GM21576 (cell line): ENCODE results near the gene PAX2.

Experiments used
- ATAC-seq: cut with Tn5 transposase; IDR thresholded peaks from one replicate; pipeline ENCODE4 v1.9.1; 2021; ENCODE audit warnings: mild to moderate bottlenecking, moderate library complexity; ENCODE audit not compliant: unreplicated experiment

The PAX2 gene

DNA sequence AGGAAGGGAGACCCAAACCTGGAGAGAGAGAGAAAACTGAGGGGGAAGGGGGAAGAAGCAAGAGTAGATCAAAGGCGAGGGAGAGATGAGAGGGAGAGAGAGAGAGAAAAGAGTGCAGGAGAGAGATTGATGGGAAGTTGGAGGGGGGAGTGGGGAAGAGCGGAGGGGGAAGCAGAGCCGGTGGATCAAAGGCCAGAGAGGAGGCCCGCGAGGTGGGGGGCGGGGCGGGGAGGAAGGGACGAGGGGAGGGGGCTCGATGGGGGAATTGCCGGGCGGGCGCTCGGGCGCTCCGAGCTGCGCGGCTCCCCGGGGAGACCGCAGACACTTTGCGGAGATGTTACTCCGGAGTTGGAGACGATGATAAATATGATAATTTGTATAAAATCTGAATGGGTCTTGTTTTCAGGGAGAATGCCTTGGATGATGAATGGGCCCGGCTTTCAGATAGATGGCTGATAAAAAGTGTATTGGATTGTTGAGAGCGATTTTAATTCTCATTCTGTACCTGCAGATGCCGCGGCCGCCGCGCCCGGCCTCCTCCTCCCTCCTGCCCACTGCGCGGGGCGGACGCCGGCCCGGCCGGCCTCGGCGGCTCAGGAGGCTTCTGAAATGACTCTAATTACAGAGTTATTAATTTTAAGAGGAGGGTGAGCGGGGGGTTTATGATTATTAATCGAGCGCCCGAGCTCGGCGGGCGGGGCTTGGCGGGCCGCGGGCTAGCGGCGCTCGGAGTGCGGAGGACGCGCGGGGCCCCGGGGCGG is 21.4 kb upstream of the PAX2 start:
- ATAC-seq = no peak

DNA sequence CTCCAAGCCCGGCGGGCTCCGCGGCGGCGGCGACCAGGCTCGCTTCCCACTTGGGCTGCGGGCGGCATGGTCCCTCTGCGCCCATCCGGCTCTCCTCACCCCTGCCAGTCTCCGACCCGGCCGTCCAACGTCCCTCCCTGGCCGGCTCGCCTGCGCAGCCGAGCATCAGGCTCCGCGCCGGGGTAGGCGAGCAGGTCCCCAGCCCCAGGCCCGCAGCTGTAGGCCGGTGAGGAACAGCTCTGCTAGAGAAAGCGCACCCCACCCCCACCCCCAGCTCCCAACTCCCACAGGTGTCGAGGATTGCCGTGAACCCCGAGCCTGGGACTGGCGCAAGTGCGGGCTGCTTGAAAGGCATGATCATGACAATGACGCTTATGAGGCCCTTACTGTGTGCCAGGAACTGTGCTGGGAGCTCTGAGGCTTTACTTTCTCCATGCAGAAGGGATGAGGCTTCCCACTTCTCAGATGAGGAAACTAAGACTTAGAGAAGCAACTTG is 20.8 kb upstream of the PAX2 start:
- ATAC-seq = no peak

DNA sequence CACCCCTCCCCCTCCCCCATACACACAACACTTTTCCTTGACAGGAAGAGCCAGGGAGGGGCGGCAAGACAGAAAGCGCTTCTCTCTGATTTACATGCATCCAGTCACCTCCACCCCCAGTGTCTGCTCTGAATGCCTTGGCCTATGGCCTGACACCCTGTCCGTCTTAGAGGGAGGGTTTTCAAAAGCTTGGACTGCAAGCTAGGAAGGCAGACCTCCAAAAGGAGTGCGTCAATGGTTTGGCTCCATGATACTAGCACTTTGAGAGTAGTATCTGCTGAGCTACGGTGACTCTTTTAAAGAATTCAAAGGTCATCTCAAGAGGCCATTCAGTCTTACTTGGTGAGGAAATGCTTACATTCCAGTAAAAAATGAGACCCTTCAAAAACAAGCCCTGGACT is 20.3 kb upstream of the PAX2 start:
- no peak for ATAC-seq

DNA sequence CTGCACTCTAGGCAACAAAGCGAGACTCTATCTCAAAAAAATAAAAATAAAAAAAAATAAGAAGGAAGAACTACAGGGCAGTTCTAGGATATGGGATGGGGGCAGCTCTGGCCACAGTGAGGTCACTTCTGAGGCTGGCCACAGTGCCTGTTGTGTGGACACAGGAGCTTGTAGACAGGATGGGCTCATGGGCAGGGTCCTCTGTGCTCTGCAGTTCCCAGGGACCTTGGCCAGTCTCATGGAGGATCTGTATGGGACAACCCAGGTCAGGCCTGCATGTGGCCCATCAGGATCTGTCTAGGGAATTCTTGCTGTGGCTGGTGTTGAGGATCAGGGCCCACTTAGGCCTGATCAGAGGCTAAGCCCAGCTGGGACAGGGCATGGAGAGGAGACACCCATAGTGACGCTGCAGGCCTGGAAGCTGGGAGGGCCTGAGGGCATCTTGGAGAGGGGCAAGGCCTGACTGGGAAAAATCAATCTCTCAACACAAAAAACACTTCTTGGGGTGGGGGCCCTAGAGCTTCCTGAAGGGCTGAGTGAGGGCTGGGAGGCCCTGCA is 19.4 kb upstream of the PAX2 start:
- no peak for ATAC-seq

DNA sequence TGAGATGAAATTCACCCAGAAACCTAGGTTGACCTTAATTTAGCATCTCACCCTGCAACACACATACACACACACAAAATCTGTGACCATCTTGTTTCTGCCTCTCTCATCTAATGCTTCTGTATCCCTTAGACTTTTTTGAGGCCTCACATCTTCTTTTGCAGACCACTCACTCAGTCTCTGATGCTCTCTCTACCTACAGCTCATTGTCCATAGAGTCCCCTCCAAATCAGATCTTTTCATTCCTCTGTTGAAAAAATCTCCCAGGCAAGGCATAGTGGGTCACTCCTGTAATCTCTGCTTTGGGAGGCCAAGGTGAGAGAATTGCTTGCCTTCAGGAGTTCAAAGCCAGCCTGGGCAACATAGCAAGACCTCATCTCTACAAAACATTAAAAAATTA is 17.6 kb upstream of the PAX2 start:
- no peak for ATAC-seq

DNA sequence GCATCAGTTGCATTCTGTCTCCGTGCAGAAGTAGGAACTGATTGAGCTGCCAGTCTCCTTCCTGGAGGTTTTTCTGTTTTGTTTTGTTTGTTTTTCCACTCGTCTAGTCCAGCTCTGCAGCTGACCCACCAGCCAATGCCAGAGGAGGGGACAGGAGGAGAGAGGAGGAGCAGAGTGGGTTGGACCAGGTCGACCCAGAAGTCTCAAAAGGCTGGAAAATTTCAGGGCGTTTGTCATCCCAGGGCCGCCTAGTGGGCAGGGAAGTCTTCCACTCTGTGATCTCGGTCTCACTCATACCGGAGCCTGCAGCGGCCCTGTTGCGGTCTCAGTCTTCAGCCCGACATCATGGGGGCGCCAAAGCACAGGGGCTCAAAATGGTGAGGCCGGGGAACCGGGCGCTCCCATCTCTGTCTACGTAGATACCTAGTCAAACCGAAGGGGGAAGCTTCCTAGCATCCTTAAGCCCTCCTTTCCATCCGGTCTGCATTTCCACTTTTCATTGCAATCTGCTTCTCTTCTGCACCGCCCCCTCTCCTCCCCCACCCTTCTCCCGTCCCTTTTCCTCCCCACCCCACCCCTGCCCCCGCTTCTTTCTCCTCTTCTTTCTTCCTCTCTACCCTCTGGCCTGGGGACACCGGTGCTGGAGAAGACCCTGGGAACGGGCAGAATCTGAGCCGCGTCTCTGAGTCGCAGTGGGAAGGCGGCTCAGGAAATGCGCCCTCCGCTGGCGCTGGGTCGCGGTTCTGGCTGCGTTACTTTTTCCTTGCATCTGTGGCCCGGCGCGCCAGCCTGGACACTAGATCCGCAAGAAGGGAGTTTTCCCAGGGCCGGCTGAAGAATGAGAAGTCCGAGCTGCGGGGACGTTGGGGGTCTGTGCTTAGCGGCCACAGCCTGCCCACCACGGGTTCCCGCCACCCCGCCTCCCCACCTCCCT is 16.2 kb upstream of the PAX2 start:
- no peak for ATAC-seq

DNA sequence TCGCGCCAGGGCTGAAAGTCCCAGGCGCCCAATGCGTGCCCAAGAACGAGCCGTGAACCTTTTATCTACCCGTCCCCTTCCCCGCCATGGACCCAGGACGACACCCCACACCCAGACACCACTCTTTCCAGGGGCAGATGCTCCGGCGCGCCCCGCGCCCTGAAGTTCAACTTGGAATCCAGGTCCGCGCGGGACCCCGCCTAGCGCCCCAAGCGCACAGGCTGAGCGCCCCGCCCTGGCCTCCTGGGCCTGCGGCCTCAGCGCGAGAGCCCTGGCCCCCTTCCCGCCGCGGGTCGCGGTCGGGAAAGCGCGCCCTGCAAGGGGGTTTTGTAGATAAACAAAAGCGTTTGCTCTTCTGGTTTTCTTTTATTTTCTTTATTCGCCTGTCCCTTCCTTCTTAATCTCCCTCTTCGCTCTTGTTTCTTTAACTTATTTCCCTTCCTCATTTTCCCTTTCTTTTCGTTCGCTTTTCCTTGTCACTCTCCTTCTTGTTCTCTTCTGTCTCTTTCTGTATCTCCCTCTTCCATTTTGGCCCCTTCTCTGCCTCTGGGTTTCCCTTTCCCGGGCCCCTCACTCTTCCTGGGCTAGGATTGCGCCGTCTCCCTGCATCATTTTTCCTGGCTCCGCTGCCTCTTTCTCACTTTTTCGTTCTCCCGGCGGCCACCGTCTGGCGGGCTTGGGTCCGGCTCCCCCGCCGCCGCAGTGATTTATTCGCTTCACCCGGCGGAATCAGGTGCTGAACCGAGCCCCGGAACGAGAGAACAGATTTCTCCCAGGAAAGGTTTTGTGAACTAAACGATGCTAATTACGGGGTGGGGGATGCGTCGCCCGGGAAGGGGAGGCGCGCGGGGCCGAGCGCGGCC is 15.3 kb upstream of the PAX2 start:
- ATAC-seq = no peak

DNA sequence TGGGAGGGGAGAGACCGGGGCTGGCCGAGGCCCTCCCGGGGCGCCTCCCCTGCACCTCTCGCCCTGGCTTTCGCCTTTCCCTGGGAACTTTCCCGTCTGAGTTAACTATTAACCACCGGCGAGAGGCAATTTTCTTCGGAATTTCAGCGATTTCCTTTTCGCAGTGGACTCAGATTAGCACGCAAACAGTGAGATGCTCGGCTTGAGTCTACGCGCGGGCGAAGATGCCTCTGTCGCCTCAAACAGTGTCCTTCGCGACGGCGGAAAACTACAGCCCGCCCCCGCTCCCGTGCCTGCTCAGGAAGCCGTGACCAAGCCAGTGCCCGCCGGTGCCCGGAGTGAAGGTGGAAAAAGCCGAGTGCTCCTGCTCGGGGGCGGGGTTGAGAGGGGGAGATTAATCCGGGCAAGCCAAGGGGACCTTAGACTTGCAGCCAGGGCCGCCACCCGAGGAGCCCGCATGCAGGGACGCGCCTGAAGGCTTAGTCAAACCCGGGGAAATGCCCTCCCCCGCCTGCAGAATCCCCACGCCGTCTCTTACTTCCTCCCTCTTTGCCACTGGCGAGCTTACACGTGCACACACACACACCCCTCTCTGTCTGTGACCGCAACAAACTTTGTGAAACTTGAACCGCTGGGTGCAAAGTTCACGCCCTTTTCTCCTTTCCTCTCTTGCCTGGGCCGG is 14.5 kb upstream of the PAX2 start:
- peak; percentile 64 for ATAC-seq

DNA sequence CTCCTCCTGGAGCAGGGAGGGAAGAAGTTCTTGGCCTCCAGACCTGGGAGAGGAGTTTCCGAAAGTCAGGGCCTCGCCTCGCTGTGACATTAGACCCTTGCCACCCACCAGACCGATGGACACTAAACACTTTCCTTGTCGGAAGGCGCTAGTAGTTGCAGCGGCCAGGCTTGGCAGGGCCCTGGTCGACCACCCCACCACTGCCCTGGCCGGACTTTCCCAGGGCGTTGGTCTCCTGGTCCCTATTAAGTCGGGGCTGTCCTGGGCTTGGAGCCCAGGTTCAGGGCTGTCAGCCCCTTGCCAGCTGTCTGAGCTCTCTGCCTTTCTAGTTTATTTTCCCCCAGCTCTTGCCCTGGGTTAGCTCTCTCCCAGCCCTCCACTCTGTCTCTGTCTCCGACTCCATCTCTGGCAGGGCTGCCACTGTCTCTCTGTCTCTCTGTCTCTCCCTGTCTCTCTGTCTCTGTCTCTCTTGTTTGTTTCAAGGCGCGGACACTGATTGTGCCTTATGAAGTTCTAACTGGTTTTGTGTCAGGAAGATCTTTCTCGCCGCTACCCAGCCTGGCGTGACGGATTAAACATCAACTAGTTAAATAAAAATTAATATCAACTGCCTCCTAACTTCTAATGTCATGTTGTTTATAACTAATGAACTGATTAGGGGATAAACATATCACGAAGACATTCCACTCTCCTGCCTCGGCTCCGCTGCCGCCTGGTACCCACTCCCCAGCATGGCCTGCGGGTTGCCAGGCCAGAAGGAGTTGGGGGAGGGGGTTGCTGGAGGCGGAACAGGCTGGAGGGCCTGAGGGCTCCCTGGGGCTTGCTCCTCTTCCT is 13.8 kb upstream of the PAX2 start:
- no peak for ATAC-seq

DNA sequence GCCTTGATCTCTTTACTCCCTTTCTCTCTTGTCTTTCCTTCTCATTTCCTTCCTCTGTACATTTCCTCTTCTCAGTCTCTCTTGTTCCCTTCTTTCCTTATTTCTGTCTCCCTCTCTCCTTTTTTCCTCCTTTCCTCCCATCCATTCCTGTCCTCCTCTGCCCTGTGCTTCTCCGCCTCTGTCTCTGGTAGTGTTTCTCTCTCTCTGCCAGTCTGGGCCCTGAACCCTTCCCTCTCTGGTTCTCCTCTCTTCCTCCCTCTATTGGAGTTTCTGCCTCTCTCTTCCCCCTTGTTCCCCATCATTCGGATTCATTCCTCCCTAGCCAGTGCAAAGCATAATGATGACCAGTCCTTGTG is 13.2 kb upstream of the PAX2 start:
- ATAC-seq = no peak

DNA sequence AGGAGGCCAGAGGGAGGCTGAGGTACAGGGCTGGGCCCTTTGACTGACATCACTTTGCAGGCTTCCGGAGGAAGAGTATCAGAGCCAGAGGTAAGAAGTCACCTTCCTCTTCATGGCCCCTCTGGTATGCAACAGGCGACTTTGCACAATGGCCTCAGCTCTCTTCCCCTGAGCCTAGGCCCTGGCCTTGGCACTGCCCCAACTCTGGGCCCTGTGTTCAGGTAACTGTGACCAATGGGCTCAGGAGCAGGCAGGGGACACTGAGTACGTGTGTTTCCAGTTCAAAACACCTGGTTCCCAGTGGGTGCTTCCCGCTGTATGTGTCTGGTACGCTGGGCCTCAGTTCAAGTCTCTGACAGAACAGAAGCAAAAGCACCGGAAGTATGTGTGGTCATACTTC is 12.1 kb upstream of the PAX2 start:
- no peak for ATAC-seq

DNA sequence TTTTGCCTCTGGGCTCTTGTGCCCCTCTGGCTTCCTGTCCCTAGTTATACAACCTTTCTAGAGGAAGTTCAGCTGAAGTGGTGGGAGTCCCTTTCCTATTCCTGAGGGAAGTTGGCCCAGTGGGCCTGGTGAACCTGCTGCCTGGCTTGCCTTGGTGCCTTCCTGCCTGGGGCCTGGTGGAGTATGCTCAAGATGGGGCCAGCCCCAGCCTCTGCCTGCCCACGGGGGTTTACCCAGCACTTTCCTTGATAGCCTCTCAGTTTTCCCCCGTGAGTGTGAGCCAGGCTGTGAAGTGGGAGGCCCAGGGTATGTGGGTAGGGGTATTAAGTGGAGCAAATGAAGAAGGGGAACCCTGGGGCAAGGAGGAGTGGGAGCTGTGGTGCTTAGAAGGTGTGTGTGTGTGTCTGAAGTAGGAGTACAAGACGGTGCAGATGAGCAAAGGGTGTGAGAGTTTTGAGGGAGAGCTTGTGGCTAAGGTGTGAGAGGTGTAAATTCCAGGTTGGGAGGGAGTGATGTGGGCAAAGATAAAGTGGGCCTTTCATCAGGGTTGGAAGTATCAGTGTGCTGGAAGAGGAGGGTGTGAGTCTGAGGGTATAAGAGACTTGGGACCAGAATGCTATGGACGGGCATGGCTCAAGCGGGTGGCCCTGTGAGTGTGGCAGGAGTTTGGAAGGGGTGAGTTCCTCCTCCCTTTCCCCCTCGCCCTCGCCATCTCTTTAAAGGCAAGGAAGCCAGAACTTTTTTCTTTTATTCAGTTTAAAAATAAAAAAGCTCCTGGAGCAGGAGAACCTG is 10.9 kb upstream of the PAX2 start:
- ATAC-seq = no peak

DNA sequence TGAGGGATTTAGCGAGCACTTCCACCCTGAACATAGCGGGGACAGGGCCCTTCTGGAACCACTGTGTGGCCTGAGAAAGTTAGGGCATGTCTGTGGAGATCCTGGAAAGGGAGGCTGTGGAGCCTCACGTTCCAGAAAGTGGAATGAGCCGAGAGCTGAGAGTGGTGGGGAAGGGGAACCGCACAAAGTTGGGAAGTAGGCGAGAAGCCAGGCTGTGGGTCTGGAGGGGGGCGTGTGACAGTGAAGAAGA is 10.4 kb upstream of the PAX2 start:
- ATAC-seq = no peak

DNA sequence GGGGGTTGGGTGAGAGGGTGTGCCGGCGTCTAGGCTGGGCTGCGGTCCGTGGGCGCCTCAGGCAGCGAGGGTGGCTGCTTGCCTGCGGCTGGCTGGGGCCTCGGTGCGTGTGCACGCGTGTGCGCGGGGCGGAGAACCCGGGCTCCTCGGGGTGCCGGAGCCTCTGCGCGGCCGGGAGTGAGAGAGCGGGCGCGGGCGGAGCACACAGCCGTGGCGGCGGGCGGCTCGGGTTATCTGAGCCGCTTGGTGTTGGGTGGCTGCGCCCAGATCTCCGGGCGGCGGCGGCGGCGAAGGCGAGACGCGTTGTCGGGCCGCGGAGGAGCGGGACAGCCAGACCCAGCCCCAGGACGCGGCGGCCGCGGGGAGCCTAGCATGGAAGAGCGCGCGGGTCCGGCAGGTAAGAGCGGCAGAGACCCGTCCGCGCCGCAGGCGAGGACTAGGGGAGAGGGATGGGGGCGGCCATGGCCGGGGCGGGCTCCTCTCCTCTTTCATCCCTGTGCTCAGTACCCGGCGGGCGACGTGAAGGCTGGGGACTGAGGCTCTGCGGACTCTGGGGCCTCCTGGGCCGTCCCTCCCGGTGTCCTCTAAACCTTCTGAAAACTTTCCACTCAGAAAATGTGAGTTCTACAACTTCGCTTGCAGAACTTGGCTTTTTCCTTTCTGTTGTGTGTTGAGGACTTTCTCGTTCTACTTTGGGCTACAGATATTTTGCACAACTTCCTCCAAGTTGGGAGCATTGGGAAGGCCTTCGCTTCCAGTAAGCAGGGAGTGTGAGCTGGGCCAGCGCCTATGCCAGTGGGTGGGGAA is 9.8 kb upstream of the PAX2 start:
- ATAC-seq = no peak

DNA sequence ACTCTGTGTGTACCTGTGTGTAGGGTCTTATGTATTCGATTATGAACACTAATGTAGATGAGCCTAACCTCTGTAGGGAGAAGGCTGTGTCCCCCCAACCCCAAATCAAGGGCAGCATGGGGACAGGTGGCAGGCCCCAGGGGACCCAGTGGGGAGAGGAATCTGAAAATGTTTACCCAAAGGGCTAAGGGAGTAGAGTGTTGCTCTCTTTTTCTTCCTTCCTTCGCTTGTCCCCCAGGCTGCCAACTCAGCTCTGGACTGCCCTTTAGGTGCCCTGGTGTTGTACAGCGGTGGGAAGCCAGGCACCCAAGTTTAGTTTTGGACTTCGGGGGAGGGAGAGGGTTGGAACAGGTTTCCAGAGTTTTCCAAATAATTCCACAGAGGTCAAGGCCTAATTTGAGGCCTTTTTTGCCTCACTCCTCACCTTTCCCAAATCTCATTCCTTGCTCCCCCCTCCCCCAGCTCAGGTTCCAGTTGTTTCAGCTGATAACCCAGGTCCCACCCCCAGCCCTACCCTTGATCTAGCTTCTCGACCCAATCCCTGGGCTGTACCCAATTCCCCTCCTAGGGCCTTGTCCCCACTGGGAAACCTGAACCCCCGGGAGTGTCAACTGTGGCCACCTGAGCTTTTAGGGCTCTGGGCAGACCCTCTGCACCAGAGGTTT is 9.1 kb upstream of the PAX2 start:
- ATAC-seq = no peak

DNA sequence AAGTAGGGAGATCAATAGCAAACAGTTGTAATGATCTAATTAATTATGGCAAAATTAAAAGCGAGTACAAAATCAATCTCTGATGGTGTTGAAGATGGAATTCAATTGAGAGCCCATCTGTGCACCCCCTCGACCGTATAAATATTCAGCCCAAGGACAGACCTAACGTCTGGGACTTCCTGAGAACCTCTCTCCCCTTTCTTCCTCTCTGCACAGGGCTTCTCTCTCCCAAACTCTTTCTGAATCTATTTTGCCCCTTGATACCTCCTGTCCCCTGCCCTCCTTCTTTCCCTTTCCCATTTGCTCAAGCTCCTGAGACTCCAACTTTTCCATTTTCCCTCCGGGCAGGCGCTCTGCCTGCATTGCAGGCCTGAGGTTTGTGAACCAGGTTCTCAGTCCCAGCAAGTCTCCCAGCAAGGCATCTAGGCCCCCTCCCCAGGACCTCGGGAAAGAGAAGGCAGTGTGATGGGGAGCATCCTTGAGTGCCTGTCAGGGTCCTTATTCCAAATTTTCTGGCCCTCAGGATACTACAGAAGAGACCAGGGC is 8.5 kb upstream of the PAX2 start:
- no peak for ATAC-seq

DNA sequence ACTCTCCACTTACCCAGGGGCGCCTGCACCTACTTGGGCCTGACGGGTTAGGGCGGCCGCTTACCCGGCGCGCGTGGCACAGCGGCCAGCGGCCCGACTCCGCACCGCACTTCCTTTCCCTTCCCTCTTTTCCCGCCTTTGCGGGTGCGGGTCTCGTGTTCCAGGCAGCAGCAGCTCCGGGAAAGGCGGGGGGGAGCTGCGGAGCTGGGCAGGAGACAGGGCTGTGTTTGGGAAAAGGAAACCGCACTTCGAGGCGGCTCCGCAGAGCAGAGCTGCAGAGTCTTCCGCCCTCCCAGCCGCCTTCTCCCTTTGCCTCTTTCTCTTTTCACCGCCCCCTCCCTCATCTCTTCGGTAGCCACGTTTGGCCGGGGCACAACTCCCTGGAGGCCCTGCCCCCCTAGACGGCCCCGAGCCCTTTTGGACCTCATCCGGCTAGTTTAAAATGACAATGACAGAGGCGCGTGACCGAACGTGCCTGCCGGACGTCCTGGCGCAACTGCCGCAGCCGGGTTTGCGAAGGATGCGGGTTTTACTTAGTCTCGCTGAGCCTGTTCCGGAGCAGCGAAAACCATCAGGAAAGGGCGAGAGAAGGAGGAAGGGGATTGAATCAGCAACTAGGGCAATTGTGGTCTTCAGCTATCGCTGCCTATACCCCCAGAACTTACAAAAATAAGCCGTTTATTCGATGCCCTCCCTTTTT is 7.9 kb upstream of the PAX2 start:
- no peak for ATAC-seq
